H1 (cell line): Measurements from ENCODE around the gene LRRIQ4. TPM values are rescaled to one million over a fixed set of nuclear protein-coding genes. Genes with fewer than 3 reads are reported as not detected.
A peak's percentile ranks its signal among the peaks of the same experiment; 100 is the strongest.

ENCODE experiments used
- CTCF ChIA-PET: fragments of 300-600 bp; sonication (Branson Sonifier 250); formaldehyde crosslinking; loops from one replicate; lab custom pipeline; 2021; ENCODE audit not compliant: partially characterized antibody; lab: Charles Lee
- POLR2A ChIA-PET: fragments of 300-600 bp; sonication (Branson Sonifier 250); formaldehyde crosslinking; loops from one replicate; lab custom pipeline; 2021; ENCODE audit warnings: inconsistent platforms; ENCODE audit not compliant: partially characterized antibody; lab: Charles Lee
- DNase-seq, 2 experiments: peaks; one replicate each; pipeline versions ENCODE4 v3.0.0 to v3.0.0-alpha.2; 2010 to 2022; ENCODE audit warnings: low spot score in 2 of 2, low read depth in 1 of 2, mixed read lengths in 1 of 2
- FAIRE-seq: peaks from 2 replicates; lab custom pipeline; 2011; peaks lifted over from hg19 to GRCh38; lab: Jason Lieb, UNC
- H2AFZ ChIP-seq: 2 replicates; pipeline ENCODE4 v1.8.1; 2012; ENCODE audit warnings: low read length, inconsistent platforms
- H2AK5ac ChIP-seq: 2 replicates; pipeline ENCODE4 v1.6.1; 2013; ENCODE audit warnings: low read depth, low read length
- H2BK120ac ChIP-seq: replicated peaks from 2 replicates; pipeline ENCODE3; 2013; ENCODE audit warnings: low read depth, low read length, inconsistent platforms
- H2BK12ac ChIP-seq: 2 replicates; pipeline ENCODE4 v1.6.1; 2013; ENCODE audit warnings: low read depth, low read length
- H2BK15ac ChIP-seq: 2 replicates; pipeline ENCODE4 v1.6.1; 2013; ENCODE audit warnings: low read length
- H2BK20ac ChIP-seq: 2 replicates; pipeline ENCODE4 v1.6.1; 2013; ENCODE audit warnings: low read length
- H2BK5ac ChIP-seq: 2 replicates; pipeline ENCODE4 v1.6.1; 2013; ENCODE audit warnings: low read depth, low read length
- H3K14ac ChIP-seq: 2 replicates; pipeline ENCODE4 v1.6.1; 2013; ENCODE audit warnings: inconsistent platforms; ENCODE audit not compliant: insufficient read length
- H3K18ac ChIP-seq: 2 replicates; pipeline ENCODE4 v1.6.1; 2013; ENCODE audit warnings: low read length; ENCODE audit errors: extremely low read depth
- H3K23ac ChIP-seq: 2 replicates; pipeline ENCODE4 v1.6.1; 2013; ENCODE audit warnings: inconsistent platforms; ENCODE audit not compliant: insufficient read length
- H3K23me2 ChIP-seq: 2 replicates; pipeline ENCODE4 v1.6.1; 2013; ENCODE audit warnings: low read depth, low read length
- H3K27ac ChIP-seq: 2 replicates; pipeline ENCODE4 v1.6.1; 2011; ENCODE audit warnings: low read depth, low read length, inconsistent platforms
- H3K27me3 ChIP-seq, 4 experiments: replicated peaks in 1 of 4; 1 replicate in 1 of 4; 2 replicates in 3 of 4; pipeline versions ENCODE4 v1.6.1 to v1.8.1; 2011 to 2013; ENCODE audit warnings: low read length in 3 of 4, mild to moderate bottlenecking in 3 of 4, inconsistent platforms in 2 of 4, mixed read lengths in 2 of 4, moderate library complexity in 1 of 4; ENCODE audit not compliant: control insufficient read depth in 3 of 4, insufficient read depth in 3 of 4; ENCODE audit errors: extremely low read depth in 1 of 4
- H3K36me3 ChIP-seq, 4 experiments: 2 replicates each; pipeline versions ENCODE4 v1.6.1 to v1.8.1; 2011 to 2013; ENCODE audit warnings: mild to moderate bottlenecking in 4 of 4, low read length in 3 of 4, moderate library complexity in 2 of 4, control low read depth in 1 of 4, inconsistent platforms in 1 of 4; ENCODE audit not compliant: insufficient read depth in 4 of 4, control insufficient read depth in 2 of 4
- H3K4ac ChIP-seq: replicated peaks from 2 replicates; pipeline ENCODE3; 2013; ENCODE audit warnings: low read length, low read depth, mixed read lengths, inconsistent platforms; ENCODE audit not compliant: insufficient read length
- H3K4me1 ChIP-seq, 4 experiments: replicated peaks in 1 of 4; 1 replicate in 1 of 4; 2 replicates in 3 of 4; pipeline versions ENCODE4 v1.6.1 to v1.8.1; 2011 to 2013; ENCODE audit warnings: low read length in 3 of 4, inconsistent platforms in 2 of 4, mixed read lengths in 1 of 4; ENCODE audit not compliant: insufficient read depth in 4 of 4, control insufficient read depth in 3 of 4
- H3K4me2 ChIP-seq, 2 experiments: 2 replicates each; pipeline versions ENCODE4 v1.6.1 to v1.8.1; 2011 to 2013; ENCODE audit warnings: low read depth in 2 of 2, low read length in 2 of 2, control low read depth in 1 of 2, inconsistent platforms in 1 of 2, mild to moderate bottlenecking in 1 of 2; ENCODE audit not compliant: insufficient read depth in 1 of 2
- H3K4me3 ChIP-seq, 4 experiments: fragments of 200-600, 300-600 bp in 1 of 4; sonication (generic), shearing (Covaris generic), sonication (Bioruptor Twin) in 1 of 4; 2 replicates each; pipeline versions ENCODE4 v1.5.1 to v1.8.1; 2011 to 2016; ENCODE audit warnings: low read length in 4 of 4, low read depth in 3 of 4, control low read depth in 2 of 4, inconsistent platforms in 2 of 4, mild to moderate bottlenecking in 2 of 4, mixed read lengths in 1 of 4, moderate library complexity in 1 of 4; ENCODE audit not compliant: insufficient read depth in 2 of 4; ENCODE audit errors: extremely low read depth in 1 of 4
- H3K56ac ChIP-seq: replicated peaks from 2 replicates; pipeline ENCODE3; 2013; ENCODE audit warnings: low read depth, mild to moderate bottlenecking, mixed read lengths, low read length, inconsistent platforms; ENCODE audit not compliant: insufficient read length
- H3K79me1 ChIP-seq: 2 replicates; pipeline ENCODE4 v1.6.1; 2013; ENCODE audit warnings: low read depth, low read length, control low read depth
- H3K79me2 ChIP-seq, 2 experiments: 2 replicates each; pipeline versions ENCODE4 v1.6.1 to v1.8.1; 2012 to 2013; ENCODE audit warnings: low read length in 2 of 2, mild to moderate bottlenecking in 2 of 2, inconsistent platforms in 1 of 2; ENCODE audit not compliant: insufficient read depth in 2 of 2, control insufficient read depth in 1 of 2
- H3K9ac ChIP-seq, 4 experiments: replicated peaks in 1 of 4; 1 replicate in 1 of 4; 2 replicates in 3 of 4; pipeline versions ENCODE4 v1.6.1 to v1.8.1; 2011 to 2013; ENCODE audit warnings: low read depth in 3 of 4, low read length in 3 of 4, control low read depth in 2 of 4, mild to moderate bottlenecking in 2 of 4, moderate library complexity in 2 of 4, inconsistent platforms in 1 of 4; ENCODE audit errors: extremely low read depth in 1 of 4
- H3K9me3 ChIP-seq, 2 experiments: 2 replicates each; pipeline versions ENCODE4 v1.6.1 to v1.8.1; 2012 to 2013; ENCODE audit warnings: mild to moderate bottlenecking in 2 of 2, moderate library complexity in 2 of 2, control low read depth in 1 of 2, inconsistent platforms in 1 of 2, low read depth in 1 of 2, low read length in 1 of 2, mixed read lengths in 1 of 2; ENCODE audit not compliant: insufficient read depth in 2 of 2
- H4K20me1 ChIP-seq, 2 experiments: replicated peaks in 1 of 2; 2 replicates each; pipeline versions ENCODE3 to v1.8.1; 2011 to 2013; ENCODE audit warnings: inconsistent platforms in 2 of 2, low read length in 2 of 2, mild to moderate bottlenecking in 1 of 2; ENCODE audit not compliant: insufficient read depth in 2 of 2, control insufficient read depth in 1 of 2
- H4K5ac ChIP-seq: 2 replicates; pipeline ENCODE4 v1.6.1; 2013; ENCODE audit warnings: low read length, low read depth, mixed read lengths, inconsistent platforms; ENCODE audit not compliant: insufficient read length
- H4K8ac ChIP-seq: 2 replicates; pipeline ENCODE4 v1.8.0; 2013; ENCODE audit warnings: mild to moderate bottlenecking, moderate library complexity, low read length, inconsistent platforms; ENCODE audit not compliant: insufficient read depth; ENCODE audit errors: extremely low read depth
- H4K91ac ChIP-seq: replicated peaks from 2 replicates; pipeline ENCODE3; 2013; ENCODE audit warnings: low read length, mixed read lengths, inconsistent platforms; ENCODE audit not compliant: insufficient read length
- BCL11A ChIP-seq, 2 experiments: IDR thresholded peaks; one replicate each; pipeline ENCODE4 v1.6.1; 2011; ENCODE audit warnings: low read depth in 2 of 2, low read length in 2 of 2, mild to moderate bottlenecking in 2 of 2
- EGR1 ChIP-seq: IDR thresholded peaks from 2 replicates; pipeline ENCODE4 v1.6.1; 2011; ENCODE audit warnings: low read depth, low read length, borderline replicate concordance
- WGBS, 2 experiments: shearing (Covaris generic) in 1 of 2; methylation state at CpG; one replicate each; pipeline versions ENCODE4 v1.1.6 to v1.1.7; 2013 to 2015; ENCODE audit warnings: low lambda C conversion rate in 2 of 2, mixed read lengths in 2 of 2, inconsistent platforms in 1 of 2, low coverage in 1 of 2, missing lambda C conversion rate in 1 of 2; ENCODE audit not compliant: insufficient replicate concordance in 2 of 2, insufficient coverage in 1 of 2, insufficient read length in 1 of 2; ENCODE audit errors: extremely low coverage in 1 of 2, missing lambda C conversion rate in 1 of 2; 5-methylcytosine and 5-hydroxymethylcytosine counted together
- polyA plus RNA-seq, 7 experiments: library from polyadenylated mRNA; depleted of rRNA in 3 of 7; stranded (reverse) in 5 of 7; unstranded in 2 of 7; fragments of >200 nt in 5 of 7; fragments of 200-250 nt in 2 of 7; gene quantifications; 1 replicate in 5 of 7; 2 replicates in 1 of 7; 4 replicates in 1 of 7; pipeline versions ENCODE4 v1.2.1 to v1.2.3, GENCODE V29; 2011 to 2013; ENCODE audit warnings: missing spikeins in 2 of 7, mixed read lengths in 2 of 7
- total RNA-seq: library from RNA; stranded (reverse); fragmentation: NEBNext Ultra II Directional; extraction: Animal tissue kit (Norgen Biotek cat#: 25700); gene quantifications from 2 replicates; pipeline ENCODE4 v1.2.1, GENCODE V29; 2021

The LRRIQ4 gene
- total and polyA plus RNA-seq, 2 of the 8 experiments (the other 6 are each of a cell fraction or from before 2014, with no cell fraction given) = 0.08 TPM; not detected in 1

GRCh38 chr3:169771497-169772304 is 41.0 kb upstream of the LRRIQ4 start:
- ChIA-PET POLR2A (interaction anchor here (0.8 to 3.5 kb wide), 5 partner anchors 9 to 586 kb away, joined by 3 to 30 read pairs (median 4); partner anchors contain the start of genes LRRC34, LRRIQ4, SKIL and TERC), CTCF (no interaction called here)
- H3K79me2 ChIP-seq = peaks cover 0 to 30% of the 10 kb centered on the region in 2 experiments; a peak in 3 of 4 replicates
- no peak for FAIRE-seq
- H2AK5ac ChIP-seq = no peak overlapping the region
- no peak overlapping the region for H4K91ac ChIP-seq
- H3K79me1 ChIP-seq = no peaks in the 10 kb centered on the region; the same call in 1 of the 2 replicates
- H3K9ac ChIP-seq = peak overlapping the region; percentile 34 to 82 (median 48); a peak in 6 of 7 replicates
- no peak overlapping the region for H3K14ac ChIP-seq
- peaks cover 0 to 2% of the 10 kb centered on the region in 2 experiments for H4K20me1 ChIP-seq
- DNase-seq = peak in 1 of 2 experiments; percentile 71
- H3K9me3 ChIP-seq = no peaks in the 10 kb centered on the region
- H3K4me2 ChIP-seq = peak overlapping the region; percentile 21 to 74
- no peak overlapping the region for H3K56ac ChIP-seq
- H2AFZ ChIP-seq = peak overlapping the region; percentile 98
- peak overlapping the region; percentile 44 to 91 (median 91) for H3K4me3 ChIP-seq
- H3K23ac ChIP-seq = no peak overlapping the region
- no peak overlapping the region for H4K8ac ChIP-seq
- peak overlapping the region; percentile 75; the same call in 1 of the 2 replicates for H3K18ac ChIP-seq
- H3K4me1 ChIP-seq = peaks cover 0 to 3% (median 1%) of the 10 kb centered on the region in 4 experiments; a peak in 1 of 7 replicates
- no peak overlapping the region for H3K4ac ChIP-seq
- no peak overlapping the region for H2BK5ac ChIP-seq
- no peak overlapping the region for H2BK120ac ChIP-seq
- H3K27me3 ChIP-seq = no peaks in the 10 kb centered on the region
- H2BK12ac ChIP-seq = no peak overlapping the region
- no peaks in the 10 kb centered on the region for H3K23me2 ChIP-seq
- WGBS, 2 experiments = 1% methylated on average over 27 of the region's 27 CpGs; no CpG with 5 or more reads in 1 of the 2 experiments
- H3K36me3 ChIP-seq = peaks cover 0 to 18% (median 0%) of the 10 kb centered on the region in 4 experiments; a peak in 2 of 8 replicates
- H2BK20ac ChIP-seq = no peak overlapping the region
- H4K5ac ChIP-seq = no peak overlapping the region
- no peak overlapping the region for H3K27ac ChIP-seq
- H2BK15ac ChIP-seq = no peak overlapping the region
- TF ChIP-seq BCL11A (IDR thresholded peaks at IDR 0.05; ENCODE audit: low read depth in 2 of 2, low read length in 2 of 2) = no peak
- TF ChIP-seq EGR1 = no peak
